Body of pancreas (tissue), 4 donors: ENCODE data around the gene YARS1. TPM values are rescaled to one million over a fixed set of nuclear protein-coding genes. Genes with fewer than 3 reads are reported as not detected.

Experiments used
- ATAC-seq: fragments of 150-250 bp; one replicate; pipeline ENCODE4 v1.9.1; 2016
- DNase-seq, 4 donors: peaks; one replicate each; pipeline ENCODE4 v3.0.0-alpha.2; 2019
- H3K27ac ChIP-seq, 4 donors: fragments of 200-600 bp; sonication (generic); 1 replicate in 3 of 4; 2 replicates in 1 of 4; pipeline versions ENCODE4 v1.5.1 to v1.6.1; 2016 to 2019; ENCODE audit warnings: mild to moderate bottlenecking in 1 of 4, mixed read lengths in 1 of 4, moderate library complexity in 1 of 4
- H3K27me3 ChIP-seq, 2 donors: fragments of 200-600 bp; sonication (generic); one replicate each; pipeline ENCODE4 v1.6.0; 2016; ENCODE audit warnings: mild to moderate bottlenecking in 1 of 2
- H3K36me3 ChIP-seq, 2 donors: fragments of 200-600 bp; sonication (generic); replicated peaks in 1 of 2; 2 replicates each; pipeline ENCODE4 v1.5.1; 2016; ENCODE audit warnings: low read depth in 2 of 2; ENCODE audit not compliant: insufficient read depth in 1 of 2
- H3K4me1 ChIP-seq: fragments of 200-600 bp; sonication (generic); one replicate; pipeline ENCODE4 v1.6.0; 2016
- H3K4me3 ChIP-seq, 2 donors: fragments of 200-600 bp; sonication (generic); 1 replicate in 1 of 2; 2 replicates in 1 of 2; pipeline ENCODE4 v1.5.1; 2016 to 2019
- H3K9me3 ChIP-seq, 3 donors: fragments of 200-600 bp; sonication (generic); 1 replicate in 2 of 3; 2 replicates in 1 of 3; pipeline ENCODE4 v1.5.1; 2016
- CTCF ChIP-seq, 7 experiments: fragments of 450-650 bp in 4 of 7; fragments of 200-600 bp in 3 of 7; sonication (generic) in 3 of 7; IDR thresholded peaks; one replicate each; pipeline ENCODE4 v1.5.1; 2016 to 2019; ENCODE audit warnings: antibody characterized with exemption in 7 of 7
- POLR2A ChIP-seq, 3 donors: fragments of 450-650 bp; IDR thresholded peaks; one replicate each; pipeline ENCODE4 v1.6.1; 2016; ENCODE audit warnings: antibody characterized with exemption in 3 of 3, mild to moderate bottlenecking in 2 of 3
- WGBS, 2 donors: methylation state at CpG; one replicate each; pipeline ENCODE4 v1.1.5; 2017; 5-methylcytosine and 5-hydroxymethylcytosine counted together
- intact Hi-C: fragments of 100-400 bp; cut with DNase I; formaldehyde crosslinking; loops from one replicate; pipeline ENCODE4 v1.15.1; 2023
- total RNA-seq, 2 donors: library from RNA; depleted of rRNA; stranded (reverse); fragments of >200 nt; gene quantifications; one replicate each; pipeline ENCODE4 v1.1.0, GENCODE V29; 2016

Gene YARS1
- total RNA-seq, 2 donors from 2014 or later, result 40.2 to 76.8 TPM

- no peak for TF ChIP-seq POLR2A (IDR thresholded peaks at IDR 0.05)
- TF ChIP-seq CTCF (IDR thresholded peaks at IDR 0.05), result no peak
- H3K4me1 ChIP-seq, result peaks cover 5% of the 10 kb centered on the region
- H3K27ac ChIP-seq, result no peak overlapping the region
- H3K4me3 ChIP-seq, result no peak overlapping the region
- intact Hi-C loops, result no loop called here
- 79 to 86% methylated on average over 6 to 7 of the region's 7 CpGs for WGBS, 2 donors
- H3K9me3 ChIP-seq, result no peaks in the 10 kb centered on the region
- no peaks in the 10 kb centered on the region for H3K36me3 ChIP-seq
- ATAC-seq (no peak), DNase-seq (no peak)
- no peaks in the 10 kb centered on the region for H3K27me3 ChIP-seq
These were observed 88.6 kb downstream of the YARS1 start for GRCh38 chr1:32728413-32729077.

GRCh38 chr1:32727876-32728275 is 89.3 kb downstream of the YARS1 start:
- intact Hi-C loops, result no loop called here
- WGBS, 2 donors, result 100% methylated on average over 1 of the region's 1 CpG
- no peak for ATAC-seq

GRCh38 chr1:32725615-32725982 is 91.6 kb downstream of the YARS1 start:
- H3K27me3 ChIP-seq, result no peaks in the 10 kb centered on the region
- TF ChIP-seq CTCF (IDR thresholded peaks at IDR 0.05), result no peak
- no peak for TF ChIP-seq POLR2A (IDR thresholded peaks at IDR 0.05)
- intact Hi-C loops, result no loop called here
- 88 to 90% methylated on average over 3 of the region's 3 CpGs for WGBS, 2 donors
- ATAC-seq (peak; percentile 11), DNase-seq (no peak)
- H3K27ac ChIP-seq, result no peak overlapping the region
- H3K4me1 ChIP-seq, result peaks cover 5% of the 10 kb centered on the region
- H3K9me3 ChIP-seq, result no peaks in the 10 kb centered on the region
- no peaks in the 10 kb centered on the region for H3K36me3 ChIP-seq
- no peak overlapping the region for H3K4me3 ChIP-seq

More at GRCh38 chr1:32727876-32728275, 89.3 kb downstream of the YARS1 start:
- no peaks in the 10 kb centered on the region for H3K9me3 ChIP-seq
- no peaks in the 10 kb centered on the region for H3K27me3 ChIP-seq
- no peak overlapping the region for H3K4me3 ChIP-seq
- H3K27ac ChIP-seq, result no peak overlapping the region
- TF ChIP-seq POLR2A (IDR thresholded peaks at IDR 0.05), result no peak
- no peak for TF ChIP-seq CTCF (IDR thresholded peaks at IDR 0.05)
- no peaks in the 10 kb centered on the region for H3K36me3 ChIP-seq
- DNase-seq, result no peak
- peaks cover 5% of the 10 kb centered on the region for H3K4me1 ChIP-seq

Other genes with a start within 250 kb of the YARS1 start
- gene ZBTB8OS, start 166.8 kb downstream of the YARS1 start, total RNA-seq, result 10 to 100 TPM; 12.5 to 22.7 TPM
- gene RBBP4, start 166.2 kb downstream of the YARS1 start, total RNA-seq, result 10 to 100 TPM; 40.2 to 63.8 TPM
- gene SYNC, start 114.6 kb downstream of the YARS1 start, total RNA-seq, result 1 to 10 TPM; 2.3 to 4.9 TPM
- gene S100PBP, start 295 bp upstream of the YARS1 start, total RNA-seq, result 10 to 100 TPM; 15.6 to 27.0 TPM
- not detected for gene FNDC5, start 53.6 kb upstream of the YARS1 start, total RNA-seq
- not detected for gene HPCA, start 69.1 kb upstream of the YARS1 start, total RNA-seq
- gene TMEM54, start 84.0 kb upstream of the YARS1 start, total RNA-seq, result 10 to 100 TPM; 40.2 to 41.2 TPM
- gene RNF19B, start 147.5 kb upstream of the YARS1 start, total RNA-seq, result 10 to 100 TPM in 1 of 2 donors, 1 to 10 TPM in 1; 7.5 to 19.8 TPM
- 100 to 1,000 TPM in 1 of 2 donors, 10 to 100 TPM in 1; 76.8 to 533 TPM for gene AK2, start 219.5 kb upstream of the YARS1 start, total RNA-seq